NCI-H510A treated with DMSO at 0.1 percent for 48 hours (cell line): Measurements from ENCODE around the gene FCN1.

Experiments
- DNase-seq: peaks from one replicate; lab custom pipeline; 2025; lab: John Stamatoyannopoulos, UW

Gene FCN1

GRCh38 chr9:134913713-134914500 lies 3.8 kb downstream of the FCN1 start:
- DNase-seq = no peak

GRCh38 chr9:134913041-134913712 lies 4.5 kb downstream of the FCN1 start:
- DNase-seq = no peak

GRCh38 chr9:134912126-134912840 lies 5.4 kb downstream of the FCN1 start:
- no peak for DNase-seq

- no peak for DNase-seq
Observed at GRCh38 chr9:134909511-134910481, 7.9 kb downstream of the FCN1 start.

- no peak for DNase-seq
Observed at GRCh38 chr9:134908524-134909309, 9.0 kb downstream of the FCN1 start.

- DNase-seq = no peak
Observed at GRCh38 chr9:134902936-134903335, 14.8 kb downstream of the FCN1 start.

- DNase-seq = no peak
Observed at GRCh38 chr9:134899818-134900217, 17.9 kb downstream of the FCN1 start.

- no peak for DNase-seq
Observed at GRCh38 chr9:134899168-134899567, 18.5 kb downstream of the FCN1 start.

GRCh38 chr9:134898319-134898718 lies 19.4 kb downstream of the FCN1 start:
- DNase-seq = no peak

- no peak for DNase-seq
Observed at GRCh38 chr9:134897584-134898170, 20.0 kb downstream of the FCN1 start.

GRCh38 chr9:134896834-134897583 lies 20.7 kb downstream of the FCN1 start:
- DNase-seq = no peak

- DNase-seq = no peak
Observed at GRCh38 chr9:134895908-134896833, 21.5 kb downstream of the FCN1 start.

- DNase-seq = no peak
Observed at GRCh38 chr9:134895567-134895907, 22.2 kb downstream of the FCN1 start.

GRCh38 chr9:134895097-134895496 lies 22.6 kb downstream of the FCN1 start:
- DNase-seq = no peak

GRCh38 chr9:134894136-134894860 lies 23.4 kb downstream of the FCN1 start:
- no peak for DNase-seq

- DNase-seq = no peak
Observed at GRCh38 chr9:134892820-134893420, 24.8 kb downstream of the FCN1 start.

GRCh38 chr9:134892221-134892620 lies 25.5 kb downstream of the FCN1 start:
- no peak for DNase-seq

GRCh38 chr9:134891713-134892112 lies 26.0 kb downstream of the FCN1 start:
- DNase-seq = no peak
